Ovary (tissue), 9 donors: Measurements from ENCODE around the gene OBI1. TPM values are rescaled to one million over a fixed set of nuclear protein-coding genes. Genes with fewer than 3 reads are reported as not detected.

Experiments used
- DNase-seq, 5 donors: peaks; one replicate each; pipeline ENCODE4 v3.0.0-alpha.2; 2019 to 2020
- H3K27ac ChIP-seq, 2 donors: fragments of 200-600 bp; one replicate each; pipeline versions ENCODE4 v1.5.1 to v1.8.0; 2019 to 2022
- H3K27me3 ChIP-seq: fragments of 200-600 bp; one replicate; pipeline ENCODE4 v1.8.0; 2022
- H3K36me3 ChIP-seq: fragments of 200-600 bp; sonication (generic); one replicate; pipeline ENCODE4 v1.5.1; 2019
- H3K4me1 ChIP-seq: one replicate; pipeline ENCODE4 v1.8.1; 2013; ENCODE audit warnings: mild to moderate bottlenecking, moderate library complexity; ENCODE audit not compliant: insufficient read depth
- H3K4me3 ChIP-seq: fragments of 200-600 bp; sonication (generic); one replicate; pipeline ENCODE4 v1.5.1; 2017
- H3K9me3 ChIP-seq, 2 donors: fragments of 200-600 bp in 1 of 2; sonication (generic) in 1 of 2; one replicate each; pipeline versions ENCODE4 v1.5.1 to v1.8.1; 2013 to 2019; ENCODE audit warnings: mild to moderate bottlenecking in 1 of 2, moderate library complexity in 1 of 2
- EP300 ChIP-seq: sonication (generic); formaldehyde crosslinking; IDR thresholded peaks from one replicate; pipeline ENCODE4 v1.6.1; 2017; ENCODE audit warnings: antibody characterized with exemption
- POLR2A ChIP-seq: fragments of 450-650 bp; IDR thresholded peaks from one replicate; pipeline ENCODE4 v1.6.1; 2017; ENCODE audit warnings: antibody characterized with exemption, mild to moderate bottlenecking, moderate library complexity
- WGBS, 3 donors: extraction: QIAGEN DNeasy Blood & Tissue Kit in 1 of 3; methylation state at CpG; one replicate each; pipeline versions ENCODE4 v1.1.5 to v1.1.7; 2013 to 2017; 5-methylcytosine and 5-hydroxymethylcytosine counted together
- intact Hi-C, 4 donors: fragments of 100-400 bp; cut with DNase I; formaldehyde crosslinking; loops; one replicate each; pipeline versions ENCODE4 v1.11.0 to v1.15.1; 2022 to 2023
- polyA plus RNA-seq, 2 donors: library from polyadenylated mRNA; stranded (reverse); fragments of 200-250 nt in 1 of 2; fragments of 350-450 nt in 1 of 2; fragmentation: Illumina TruSeq in 1 of 2; extraction: RNeasy Lipid Tissue Mini Kit (QIAGEN cat#74804) in 1 of 2; gene quantifications; one replicate each; pipeline ENCODE4 v1.2.3, GENCODE V29; 2013 to 2014
- total RNA-seq, 7 donors: library from RNA; depleted of rRNA in 2 of 7; stranded (reverse); fragments of >200 nt in 2 of 7; fragmentation: NEBNext Ultra II Directional in 3 of 7; extraction: Animal tissue kit (Norgen Biotek cat#: 25700) in 3 of 7; gene quantifications; one replicate each; pipeline versions ENCODE4 v1.1.0 to v1.2.4, GENCODE V29; 2016 to 2023
- TF ChIP-seq, protein P1 (sequence below), 3 donors: fragments of 450-650 bp in 2 of 3; fragments of 200-600 bp in 1 of 3; IDR thresholded peaks; one replicate each; pipeline versions ENCODE4 v1.5.1 to v1.8.0; 2016 to 2022; ENCODE audit warnings: antibody characterized with exemption in 3 of 3, mild to moderate bottlenecking in 1 of 3
- donor health status: DM: no; HTN: no; CAD: no; lungs with moderate emphysema.
- donor health status: DM: no; HTN: no; CAD: no.
- donor health status: Bipolar disorder and iron deficiency.
- donor health status: DM: yes; HTN: yes; CAD: no.
- donor health status: DM: no; HTN: no; CAD: no.
- donor health status: DM: yes; HTN: yes; CAD: no.

Gene OBI1
- total and polyA plus RNA-seq, 9 donors: 6.5 to 14.0 (median 10.0) TPM

DNA sequence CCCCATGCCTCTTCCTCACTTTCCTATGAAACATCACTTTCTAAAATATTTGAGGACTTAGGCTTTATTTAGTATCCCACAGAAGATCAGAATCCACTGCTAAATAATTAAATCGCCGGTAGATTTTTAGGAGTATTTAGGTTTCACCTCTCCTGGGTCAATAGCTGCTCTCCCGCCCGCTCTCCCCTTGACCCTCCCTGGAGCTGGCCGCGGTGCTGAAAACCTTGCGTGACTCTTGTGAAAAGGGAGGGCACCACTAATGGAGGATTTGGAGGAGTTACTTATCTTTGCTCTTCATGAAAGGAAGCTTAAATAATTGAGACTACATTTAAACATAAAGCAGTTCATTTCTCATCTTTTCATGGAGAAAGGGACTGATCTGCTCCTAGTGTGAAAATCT, 69.7 kb downstream of the OBI1 start:
- no peaks in the 10 kb centered on the region for H3K36me3 ChIP-seq
- H3K4me3 ChIP-seq: no peak overlapping the region
- 1 to 2% (median 2%) methylated on average over 7 of the region's 7 CpGs for WGBS, 3 donors
- TF ChIP-seq EP300 (no peak), POLR2A (no peak)
- TF ChIP-seq, protein P1, sequence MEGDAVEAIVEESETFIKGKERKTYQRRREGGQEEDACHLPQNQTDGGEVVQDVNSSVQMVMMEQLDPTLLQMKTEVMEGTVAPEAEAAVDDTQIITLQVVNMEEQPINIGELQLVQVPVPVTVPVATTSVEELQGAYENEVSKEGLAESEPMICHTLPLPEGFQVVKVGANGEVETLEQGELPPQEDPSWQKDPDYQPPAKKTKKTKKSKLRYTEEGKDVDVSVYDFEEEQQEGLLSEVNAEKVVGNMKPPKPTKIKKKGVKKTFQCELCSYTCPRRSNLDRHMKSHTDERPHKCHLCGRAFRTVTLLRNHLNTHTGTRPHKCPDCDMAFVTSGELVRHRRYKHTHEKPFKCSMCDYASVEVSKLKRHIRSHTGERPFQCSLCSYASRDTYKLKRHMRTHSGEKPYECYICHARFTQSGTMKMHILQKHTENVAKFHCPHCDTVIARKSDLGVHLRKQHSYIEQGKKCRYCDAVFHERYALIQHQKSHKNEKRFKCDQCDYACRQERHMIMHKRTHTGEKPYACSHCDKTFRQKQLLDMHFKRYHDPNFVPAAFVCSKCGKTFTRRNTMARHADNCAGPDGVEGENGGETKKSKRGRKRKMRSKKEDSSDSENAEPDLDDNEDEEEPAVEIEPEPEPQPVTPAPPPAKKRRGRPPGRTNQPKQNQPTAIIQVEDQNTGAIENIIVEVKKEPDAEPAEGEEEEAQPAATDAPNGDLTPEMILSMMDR (IDR thresholded peaks at IDR 0.05): no peak
- DNase-seq: no peak
- H3K9me3 ChIP-seq: no peaks in the 10 kb centered on the region
- intact Hi-C loops: no loop called here
- H3K4me1 ChIP-seq: no peaks in the 10 kb centered on the region
- H3K27ac ChIP-seq: no peak overlapping the region
- H3K27me3 ChIP-seq: no peaks in the 10 kb centered on the region

DNA sequence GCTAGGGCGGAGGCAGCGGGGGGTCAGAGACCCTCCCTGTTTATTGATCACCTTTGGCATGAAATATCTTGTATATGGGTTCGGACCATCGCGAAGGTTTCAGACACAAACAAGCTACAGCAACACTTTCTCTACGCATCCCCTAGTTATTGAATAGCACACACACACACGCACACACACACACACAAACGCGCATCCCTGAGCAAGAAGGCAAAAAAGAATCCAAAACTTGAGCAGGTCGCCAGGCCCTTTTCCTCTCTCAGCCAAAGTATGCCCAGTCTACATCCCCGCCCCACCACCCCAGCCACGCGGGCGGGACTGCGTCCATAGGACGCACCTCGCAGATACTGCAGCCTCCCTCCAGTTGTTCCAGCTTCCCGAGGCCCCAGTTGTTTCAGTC, 71.6 kb downstream of the OBI1 start:
- no peak for TF ChIP-seq EP300
- TF ChIP-seq, protein P1 (IDR thresholded peaks at IDR 0.05): no peak
- no peak for TF ChIP-seq POLR2A
- Histone ChIP-seq H3K4me3 (no peak overlapping the region), H3K9me3 (no peaks in the 10 kb centered on the region), H3K27me3 (no peaks in the 10 kb centered on the region), H3K4me1 (no peaks in the 10 kb centered on the region), H3K36me3 (no peaks in the 10 kb centered on the region), H3K27ac (no peak overlapping the region)
- intact Hi-C loops: no loop called here
- DNase-seq: no peak
- WGBS, 3 donors: 14 to 19% (median 15%) methylated on average over 18 of the region's 18 CpGs

DNA sequence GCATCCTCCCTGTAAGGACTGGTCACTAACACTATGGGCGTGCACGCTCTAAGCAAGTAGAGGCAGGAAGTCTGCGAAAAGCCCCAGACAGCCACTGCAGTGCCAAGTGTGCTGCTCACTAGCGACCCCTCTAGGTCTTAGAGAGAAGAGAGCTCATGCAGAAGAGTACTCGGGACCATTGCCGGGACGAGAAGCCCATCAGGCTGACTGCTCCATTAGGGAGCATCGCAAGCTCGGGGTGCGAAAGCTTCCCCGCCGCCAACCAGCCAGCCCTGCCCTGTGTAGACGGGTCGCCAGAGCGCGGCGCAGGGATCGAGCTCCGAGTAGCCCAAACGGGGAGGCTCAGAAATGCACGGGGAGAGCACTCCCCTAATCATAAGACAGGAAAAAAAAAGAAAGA, 72.2 kb downstream of the OBI1 start:
- Histone ChIP-seq H3K27ac (no peak overlapping the region), H3K36me3 (no peaks in the 10 kb centered on the region), H3K9me3 (no peaks in the 10 kb centered on the region), H3K4me3 (no peak overlapping the region), H3K27me3 (no peaks in the 10 kb centered on the region), H3K4me1 (no peaks in the 10 kb centered on the region)
- whole genome bisulfite sequencing, 3 donors: 3 to 10% (median 8%) methylated on average over 21 of the region's 21 CpGs
- TF ChIP-seq POLR2A (no peak), EP300 (no peak)
- TF ChIP-seq, protein P1 (IDR thresholded peaks at IDR 0.05): no peak
- no peak for DNase-seq
- intact Hi-C loops: no loop called here

DNA sequence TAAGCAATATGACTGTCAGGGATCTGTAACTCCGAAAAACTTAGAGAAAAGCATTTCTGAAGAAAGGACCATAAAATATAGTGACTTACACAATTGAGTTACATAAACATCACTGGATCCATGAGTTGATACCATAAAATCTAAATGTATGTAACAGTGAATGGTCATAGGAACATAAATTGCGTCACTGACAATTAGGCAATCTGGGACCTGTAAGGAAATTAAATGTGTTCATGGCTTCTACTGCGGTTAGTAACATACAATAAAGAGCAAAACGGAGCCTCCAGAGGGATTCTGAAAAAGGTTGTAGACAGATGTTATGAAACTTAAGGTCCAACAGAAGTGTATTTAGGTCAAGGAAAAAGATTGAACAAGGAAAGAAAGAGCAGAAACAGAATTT, 82.7 kb downstream of the OBI1 start:
- Histone ChIP-seq H3K4me3 (no peak overlapping the region), H3K27me3 (no peaks in the 10 kb centered on the region), H3K27ac (no peak overlapping the region), H3K36me3 (no peaks in the 10 kb centered on the region), H3K4me1 (no peaks in the 10 kb centered on the region), H3K9me3 (no peaks in the 10 kb centered on the region)
- intact Hi-C loops: no loop called here
- TF ChIP-seq EP300 (no peak), POLR2A (no peak)
- TF ChIP-seq, protein P1 (IDR thresholded peaks at IDR 0.05): no peak
- 87 to 91% (median 90%) methylated on average over 4 of the region's 4 CpGs for WGBS, 3 donors
- no peak for DNase-seq

DNA sequence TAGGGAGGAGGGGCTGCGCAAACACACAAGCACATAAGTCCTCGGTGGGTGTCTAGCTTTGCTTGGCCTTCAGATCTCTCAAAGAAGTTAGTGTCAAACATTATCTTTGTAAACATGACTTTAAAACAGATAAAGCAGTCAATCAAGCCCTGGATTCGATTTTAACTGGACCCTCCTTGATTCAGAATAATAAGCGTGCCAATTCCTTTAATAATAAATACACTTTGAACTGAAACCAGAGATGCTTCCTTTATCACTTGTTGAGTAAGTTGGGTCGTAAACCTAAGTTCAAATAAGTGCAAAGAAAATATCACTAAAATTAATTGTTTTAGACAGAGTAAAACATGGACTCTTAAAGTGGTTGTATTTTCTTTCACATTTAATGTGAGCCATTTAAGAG, 86.5 kb downstream of the OBI1 start:
- Histone ChIP-seq H3K27me3 (no peaks in the 10 kb centered on the region), H3K4me1 (no peaks in the 10 kb centered on the region), H3K27ac (no peak overlapping the region), H3K9me3 (no peaks in the 10 kb centered on the region), H3K36me3 (no peaks in the 10 kb centered on the region), H3K4me3 (no peak overlapping the region)
- no peak for TF ChIP-seq POLR2A
- TF ChIP-seq, protein P1 (IDR thresholded peaks at IDR 0.05): no peak
- TF ChIP-seq EP300: no peak
- WGBS, 3 donors: 55 to 58% (median 57%) methylated on average over 5 of the region's 5 CpGs
- intact Hi-C loops: no loop called here
- DNase-seq: no peak
